Thoracic aorta (tissue), 2 donors: ENCODE results near the gene GADL1. TPM values are rescaled to one million over a fixed set of nuclear protein-coding genes. Genes with fewer than 3 reads are reported as not detected.

Source experiments
- ATAC-seq: fragments of 150-250 bp; one replicate; pipeline ENCODE4 v1.8.0; 2017; ENCODE audit warnings: low read depth; ENCODE audit not compliant: insufficient number of reproducible peaks, low FRiP score
- DNase-seq: peaks from one replicate; pipeline ENCODE4 v3.0.0-alpha.2; 2020; ENCODE audit warnings: low spot score
- H3K27ac ChIP-seq, 2 donors: fragments of 200-600 bp; sonication (generic); 1 replicate in 1 of 2; 2 replicates in 1 of 2; pipeline ENCODE4 v1.5.1; 2016; ENCODE audit warnings: mild to moderate bottlenecking in 2 of 2, moderate library complexity in 2 of 2
- H3K27me3 ChIP-seq: fragments of 200-600 bp; sonication (generic); replicated peaks from 2 replicates; pipeline ENCODE4 v1.6.0; 2016; ENCODE audit warnings: mild to moderate bottlenecking; ENCODE audit not compliant: insufficient read depth
- H3K36me3 ChIP-seq: fragments of 200-600 bp; sonication (generic); one replicate; pipeline ENCODE4 v1.5.1; 2016
- H3K4me1 ChIP-seq, 2 donors: fragments of 200-600 bp; sonication (generic); 1 replicate in 1 of 2; 2 replicates in 1 of 2; pipeline versions ENCODE4 v1.5.1 to v1.6.0; 2016; ENCODE audit warnings: low read depth in 2 of 2, mild to moderate bottlenecking in 1 of 2; ENCODE audit not compliant: control insufficient read depth in 1 of 2
- H3K4me3 ChIP-seq: fragments of 200-600 bp; sonication (generic); 2 replicates; pipeline ENCODE4 v1.5.1; 2016; ENCODE audit warnings: mild to moderate bottlenecking
- H3K9me3 ChIP-seq: fragments of 200-600 bp; sonication (generic); 2 replicates; pipeline ENCODE4 v1.5.1; 2016
- CTCF ChIP-seq: fragments of 200-600 bp; sonication (generic); IDR thresholded peaks from one replicate; pipeline ENCODE4 v1.5.1; 2019; ENCODE audit warnings: antibody characterized with exemption
- total RNA-seq, 2 donors: library from RNA; depleted of rRNA; stranded (reverse); fragments of >200 nt; gene quantifications; one replicate each; pipeline versions ENCODE4 v1.1.0 to v1.2.3, GENCODE V29; 2016

GADL1 gene
- total RNA-seq, 2 donors from 2014 or later, result 0.27 to 1.1 TPM

GRCh38 chr3:30733696-30734095, 160.8 kb downstream of the GADL1 start:
- Histone ChIP-seq H3K27ac (no peak overlapping the region), H3K27me3 (no peaks in the 10 kb centered on the region), H3K4me1 (peaks cover 7 to 11% of the 10 kb centered on the region in 2 donors), H3K9me3 (no peaks in the 10 kb centered on the region), H3K36me3 (no peaks in the 10 kb centered on the region), H3K4me3 (no peak overlapping the region)
- ATAC-seq (no peak), DNase-seq (no peak)
- no peak for TF ChIP-seq CTCF

GRCh38 chr3:30733209-30733608, 161.3 kb downstream of the GADL1 start:
- H3K27me3 ChIP-seq, result no peaks in the 10 kb centered on the region
- H3K4me3 ChIP-seq, result no peak overlapping the region
- DNase-seq (no peak), ATAC-seq (no peak)
- no peaks in the 10 kb centered on the region for H3K9me3 ChIP-seq
- peaks cover 7 to 11% of the 10 kb centered on the region in 2 donors for H3K4me1 ChIP-seq
- TF ChIP-seq CTCF, result no peak
- H3K36me3 ChIP-seq, result no peaks in the 10 kb centered on the region
- H3K27ac ChIP-seq, result no peak overlapping the region

- Histone ChIP-seq H3K4me1 (peaks cover 7 to 11% of the 10 kb centered on the region in 2 donors), H3K4me3 (no peak overlapping the region), H3K27me3 (no peaks in the 10 kb centered on the region), H3K27ac (no peak overlapping the region), H3K36me3 (no peaks in the 10 kb centered on the region), H3K9me3 (no peaks in the 10 kb centered on the region)
- DNase-seq, result no peak
- TF ChIP-seq CTCF, result no peak
- ATAC-seq, result no peak
These were observed 163.5 kb downstream of the GADL1 start for GRCh38 chr3:30730967-30731366.

GRCh38 chr3:30729936-30730335, 164.5 kb downstream of the GADL1 start:
- DNase-seq (no peak), ATAC-seq (no peak)
- H3K9me3 ChIP-seq, result no peaks in the 10 kb centered on the region
- no peaks in the 10 kb centered on the region for H3K27me3 ChIP-seq
- peaks cover 7 to 11% of the 10 kb centered on the region in 2 donors for H3K4me1 ChIP-seq
- TF ChIP-seq CTCF, result no peak
- no peak overlapping the region for H3K27ac ChIP-seq
- no peaks in the 10 kb centered on the region for H3K36me3 ChIP-seq
- H3K4me3 ChIP-seq, result no peak overlapping the region

GRCh38 chr3:30729512-30729911, 164.9 kb downstream of the GADL1 start:
- no peaks in the 10 kb centered on the region for H3K27me3 ChIP-seq
- no peak for DNase-seq
- no peak overlapping the region for H3K4me3 ChIP-seq
- H3K4me1 ChIP-seq, result peaks cover 7 to 11% of the 10 kb centered on the region in 2 donors
- no peak for ATAC-seq
- H3K9me3 ChIP-seq, result no peaks in the 10 kb centered on the region
- H3K27ac ChIP-seq, result no peak overlapping the region
- H3K36me3 ChIP-seq, result no peaks in the 10 kb centered on the region
- no peak for TF ChIP-seq CTCF
